IMR-90 (cell line): ENCODE data around the gene FOXO3B. TPM values are rescaled to one million over a fixed set of nuclear protein-coding genes. Genes with fewer than 3 reads are reported as not detected.
A peak's percentile ranks its signal among the peaks of the same experiment; 100 is the strongest.
"Not testable (repeated sequence)": the region's sequence is repeated elsewhere in the genome, so short reads cannot be mapped to it uniquely, and the experiment has no call there.

Experiments used
- ATAC-seq: fragments of 200-7000 bp; cut with Tn5 transposase; 2 replicates; pipeline ENCODE4 v1.9.1; 2020; ENCODE audit warnings: low read depth, mild to moderate bottlenecking, moderate library complexity
- BruUV-seq: library from RNA; stranded (reverse); fragments of 400-500 nt; replicated peaks from 2 replicates; lab custom pipeline; 2021; lab: Mats Ljungman, UMichigan
- CTCF ChIA-PET: fragments of 300-600 bp; formaldehyde crosslinking; extraction: SDS; loops from one replicate; lab custom pipeline; 2021; ENCODE audit warnings: antibody characterized with exemption; lab: Yijun Ruan, JAX
- POLR2A ChIA-PET: fragments of 300-600 bp; sonication (Branson Sonifier 250); formaldehyde crosslinking; loops from one replicate; lab custom pipeline; 2022; ENCODE audit warnings: antibody characterized with exemption; ENCODE audit not compliant: unreplicated experiment; lab: Charles Lee
- DNase-seq: peaks from one replicate; pipeline ENCODE4 v3.0.0; 2013
- H2AFZ ChIP-seq: replicated peaks from 2 replicates; pipeline ENCODE3; 2013; ENCODE audit warnings: low read length, mild to moderate bottlenecking; ENCODE audit not compliant: poor library complexity
- H2AK5ac ChIP-seq: 2 replicates; pipeline ENCODE4 v1.6.1; 2013; ENCODE audit warnings: low read depth, low read length, inconsistent platforms
- H2AK9ac ChIP-seq: replicated peaks from 2 replicates; pipeline ENCODE3; 2013; ENCODE audit warnings: mild to moderate bottlenecking, low read depth, low read length, moderate library complexity; ENCODE audit not compliant: poor library complexity
- H2BK120ac ChIP-seq: 2 replicates; pipeline ENCODE4 v1.6.1; 2013; ENCODE audit warnings: low read depth, low read length, inconsistent platforms
- H2BK15ac ChIP-seq: 3 replicates; pipeline ENCODE4 v1.6.1; 2013; ENCODE audit warnings: low read depth, low read length, inconsistent platforms
- H2BK20ac ChIP-seq: 2 replicates; pipeline ENCODE4 v1.6.1; 2013; ENCODE audit warnings: low read depth, mild to moderate bottlenecking, inconsistent platforms, low read length, moderate library complexity
- H2BK5ac ChIP-seq: 2 replicates; pipeline ENCODE4 v1.6.1; 2013; ENCODE audit warnings: mild to moderate bottlenecking, low read depth, low read length, inconsistent platforms; ENCODE audit not compliant: poor library complexity, severe bottlenecking
- H3K14ac ChIP-seq: replicated peaks from 2 replicates; pipeline ENCODE4 v1.6.1; 2013; ENCODE audit warnings: low read depth, low read length, inconsistent platforms
- H3K18ac ChIP-seq: 2 replicates; pipeline ENCODE4 v1.6.1; 2013; ENCODE audit warnings: low read depth, low read length, control low read depth
- H3K23ac ChIP-seq: 2 replicates; pipeline ENCODE4 v1.6.1; 2013; ENCODE audit warnings: low read depth, low read length, inconsistent platforms
- H3K27ac ChIP-seq: 2 replicates; pipeline ENCODE4 v1.5.1; 2013; ENCODE audit warnings: mild to moderate bottlenecking, control low read depth, low read length; ENCODE audit not compliant: insufficient read depth
- H3K27me3 ChIP-seq: 2 replicates; pipeline ENCODE4 v1.6.1; 2013; ENCODE audit warnings: low read length; ENCODE audit not compliant: control insufficient read depth, insufficient read depth
- H3K36me3 ChIP-seq: 2 replicates; pipeline ENCODE4 v1.6.1; 2013; ENCODE audit warnings: low read length, mixed read lengths; ENCODE audit not compliant: control insufficient read depth, insufficient read depth
- H3K4ac ChIP-seq: 2 replicates; pipeline ENCODE4 v1.6.1; 2013; ENCODE audit warnings: low read depth, low read length, inconsistent platforms
- H3K4me1 ChIP-seq: 2 replicates; pipeline ENCODE4 v1.6.1; 2013; ENCODE audit warnings: low read length, mixed read lengths; ENCODE audit not compliant: control insufficient read depth, insufficient read depth
- H3K4me2 ChIP-seq: 2 replicates; pipeline ENCODE4 v1.6.1; 2013; ENCODE audit warnings: low read depth, mild to moderate bottlenecking, control low read depth, low read length, moderate library complexity
- H3K4me3 ChIP-seq: 2 replicates; pipeline ENCODE4 v1.5.1; 2013; ENCODE audit warnings: low read depth, mild to moderate bottlenecking, control low read depth, low read length, moderate library complexity; ENCODE audit not compliant: insufficient read depth
- H3K56ac ChIP-seq: 2 replicates; pipeline ENCODE4 v1.6.1; 2013; ENCODE audit warnings: low read length, inconsistent platforms; ENCODE audit not compliant: insufficient read depth; ENCODE audit errors: extremely low read depth
- H3K79me1 ChIP-seq, 2 experiments: 2 replicates each; pipeline ENCODE4 v1.6.1; 2013; ENCODE audit warnings: low read length in 2 of 2, inconsistent platforms in 1 of 2, low read depth in 1 of 2
- H3K9ac ChIP-seq: 2 replicates; pipeline ENCODE4 v1.6.1; 2013; ENCODE audit warnings: low read depth, low read length, control low read depth
- H3K9me1 ChIP-seq: 2 replicates; pipeline ENCODE4 v1.6.1; 2013; ENCODE audit warnings: low read length, inconsistent platforms; ENCODE audit not compliant: insufficient read depth
- H3K9me3 ChIP-seq: 2 replicates; pipeline ENCODE4 v1.6.1; 2013; ENCODE audit warnings: low read length; ENCODE audit not compliant: control insufficient read depth, insufficient read depth
- H4K20me1 ChIP-seq: 2 replicates; pipeline ENCODE4 v1.6.1; 2013; ENCODE audit warnings: low read length, inconsistent platforms; ENCODE audit not compliant: insufficient read depth
- H4K5ac ChIP-seq: 2 replicates; pipeline ENCODE4 v1.6.1; 2013; ENCODE audit warnings: mild to moderate bottlenecking, low read depth, low read length, control low read depth
- H4K8ac ChIP-seq, 2 experiments: 2 replicates each; pipeline ENCODE4 v1.6.1; 2013; ENCODE audit warnings: low read depth in 2 of 2, low read length in 2 of 2, control low read depth in 1 of 2, inconsistent platforms in 1 of 2
- H4K91ac ChIP-seq: 2 replicates; pipeline ENCODE4 v1.6.1; 2013; ENCODE audit warnings: low read depth, low read length, inconsistent platforms; ENCODE audit not compliant: insufficient read depth
- CTCF ChIP-seq: conservative IDR thresholded peaks from 2 replicates; pipeline ENCODE4 v1.5.1; 2012; ENCODE audit warnings: mild to moderate bottlenecking, low read depth, low read length, improper control_type of control experiment
- RAD21 ChIP-seq: IDR thresholded peaks from 2 replicates; pipeline ENCODE4 v1.6.1; 2012; ENCODE audit warnings: low read length, improper control_type of control experiment
- SMC3 ChIP-seq: fragments of 150-350 bp; IDR thresholded peaks from 2 replicates; pipeline ENCODE4 v1.6.1; 2016; ENCODE audit warnings: low read depth, mild to moderate bottlenecking, antibody characterized with exemption, low read length, moderate library complexity
- WGBS, 2 experiments: methylation state at CpG; one replicate each; pipeline versions ENCODE4 v1.1.5 to v1.1.7; 2013; ENCODE audit warnings: missing lambda C conversion rate in 2 of 2; ENCODE audit not compliant: insufficient read length in 1 of 2; ENCODE audit errors: extremely low coverage in 2 of 2; 5-methylcytosine and 5-hydroxymethylcytosine counted together
- dilution Hi-C: fragments of 300-500 bp; cut with HindIII; formaldehyde crosslinking; loops from one replicate; pipeline ENCODE4 v1.14.3; 2018; ENCODE audit warnings: low sequenced_read_pairs; ENCODE audit not compliant: unreplicated experiment
- in situ Hi-C: fragments of 300-500 bp; cut with MboI; formaldehyde crosslinking; loops from 3 replicates; pipeline ENCODE4 v1.14.3; 2019; ENCODE audit warnings: low sequenced_read_pairs, inconsistent platforms, mixed read lengths
- intact Hi-C: fragments of 100-400 bp; cut with micrococcal nuclease; formaldehyde crosslinking; loops from 2 replicates; pipeline ENCODE4 v1.10.0; 2022
- polyA plus RNA-seq, 3 experiments: library from polyadenylated mRNA; depleted of rRNA; stranded (reverse); fragments of >200 nt; gene quantifications; 2 replicates each; pipeline ENCODE4 v1.2.3, GENCODE V29; 2012; ENCODE audit warnings: low replicate concordance in 1 of 3
- total RNA-seq: library from RNA; depleted of rRNA; stranded (reverse); fragments of >200 nt; gene quantifications from 2 replicates; pipeline ENCODE4 v1.2.3, GENCODE V29; 2012

FOXO3B gene
- total and polyA plus RNA-seq, 2 of the 4 experiments (the other 2 are of a cell fraction) = 5.4 to 5.6 TPM

GRCh38 chr17:18712354-18712999 is 30.4 kb upstream of the FOXO3B start:
- CTCF ChIA-PET, H4K5ac ChIP-seq, H3K9me1 ChIP-seq, dilution Hi-C loops, POLR2A ChIA-PET, intact Hi-C loops, H3K56ac ChIP-seq, H3K36me3 ChIP-seq, H3K4me3 ChIP-seq, H3K4ac ChIP-seq, in situ Hi-C loops, H3K9me3 ChIP-seq, H3K79me1 ChIP-seq, H2AFZ ChIP-seq, H4K8ac ChIP-seq, H2BK120ac ChIP-seq, H2BK5ac ChIP-seq, H4K91ac ChIP-seq, H3K9ac ChIP-seq, H3K14ac ChIP-seq, H2BK15ac ChIP-seq, H3K18ac ChIP-seq, H2AK9ac ChIP-seq, H4K20me1 ChIP-seq, H2BK20ac ChIP-seq, H3K4me2 ChIP-seq, H3K27me3 ChIP-seq, H3K27ac ChIP-seq, H2AK5ac ChIP-seq, BruUV-seq, H3K4me1 ChIP-seq, H3K23ac ChIP-seq: not testable (repeated sequence)
- DNase-seq = peak; percentile 53
- ATAC-seq = peak; percentile 99
- TF ChIP-seq RAD21 = peak; percentile 47
- TF ChIP-seq CTCF = peak; percentile 43
- TF ChIP-seq SMC3 = peak; percentile 33; the same call in 1 of the 2 replicates
- no CpG with 5 or more reads among the region's 7 CpGs for WGBS, 2 experiments
